Measurements from ENCODE around the gene NUP85. TPM values are rescaled to one million over a fixed set of nuclear protein-coding genes. Genes with fewer than 3 reads are reported as not detected.

NUP85 gene
- total RNA-seq, 1 donor from 2014 or later, result 38.1 TPM

DNA sequence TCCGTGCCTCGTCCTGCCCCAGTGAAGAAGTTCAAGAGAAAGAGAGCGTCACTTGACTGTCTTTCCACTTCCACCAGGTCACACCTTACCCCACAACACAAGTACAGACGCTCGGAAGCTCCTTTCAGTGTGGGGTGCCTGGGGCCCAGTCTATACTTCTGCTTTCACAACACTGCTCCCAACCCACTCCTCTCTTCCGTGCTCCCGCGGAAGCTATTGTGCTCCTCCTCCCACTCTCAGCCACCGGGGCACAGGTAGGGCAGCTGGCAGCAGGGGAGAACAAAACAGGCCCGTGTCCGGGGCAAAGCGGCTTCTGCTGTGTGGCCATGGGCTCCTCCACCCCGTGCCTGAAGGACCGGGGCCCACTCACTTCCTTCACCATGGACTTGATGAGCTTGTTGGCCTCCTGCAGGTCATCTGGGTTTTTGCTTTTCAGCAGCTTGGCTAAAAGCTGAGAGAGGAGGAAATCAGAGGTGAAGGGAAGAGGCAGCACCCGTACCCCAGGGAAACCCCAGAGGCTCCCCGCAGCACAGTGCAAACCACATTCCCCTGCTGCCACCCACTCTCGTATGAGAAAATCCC is 37.1 kb downstream of the NUP85 start:
- no peaks in the 10 kb centered on the region for H3K9me3 ChIP-seq
- DNase-seq (ENCODE audit: low spot score in 2 of 2), result no peak
- H3K27ac ChIP-seq, result no peak overlapping the region
- intact Hi-C loops (cut with DNase I), result no loop called here
- no peaks in the 10 kb centered on the region for H3K4me1 ChIP-seq
- H3K27me3 ChIP-seq, result no peaks in the 10 kb centered on the region
- H3K4me3 ChIP-seq, result no peak overlapping the region
- TF ChIP-seq, protein P1, sequence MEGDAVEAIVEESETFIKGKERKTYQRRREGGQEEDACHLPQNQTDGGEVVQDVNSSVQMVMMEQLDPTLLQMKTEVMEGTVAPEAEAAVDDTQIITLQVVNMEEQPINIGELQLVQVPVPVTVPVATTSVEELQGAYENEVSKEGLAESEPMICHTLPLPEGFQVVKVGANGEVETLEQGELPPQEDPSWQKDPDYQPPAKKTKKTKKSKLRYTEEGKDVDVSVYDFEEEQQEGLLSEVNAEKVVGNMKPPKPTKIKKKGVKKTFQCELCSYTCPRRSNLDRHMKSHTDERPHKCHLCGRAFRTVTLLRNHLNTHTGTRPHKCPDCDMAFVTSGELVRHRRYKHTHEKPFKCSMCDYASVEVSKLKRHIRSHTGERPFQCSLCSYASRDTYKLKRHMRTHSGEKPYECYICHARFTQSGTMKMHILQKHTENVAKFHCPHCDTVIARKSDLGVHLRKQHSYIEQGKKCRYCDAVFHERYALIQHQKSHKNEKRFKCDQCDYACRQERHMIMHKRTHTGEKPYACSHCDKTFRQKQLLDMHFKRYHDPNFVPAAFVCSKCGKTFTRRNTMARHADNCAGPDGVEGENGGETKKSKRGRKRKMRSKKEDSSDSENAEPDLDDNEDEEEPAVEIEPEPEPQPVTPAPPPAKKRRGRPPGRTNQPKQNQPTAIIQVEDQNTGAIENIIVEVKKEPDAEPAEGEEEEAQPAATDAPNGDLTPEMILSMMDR (IDR thresholded peaks at IDR 0.05), result no peak
- H3K36me3 ChIP-seq, result peaks cover 83 to 93% of the 10 kb centered on the region in 2 donors

DNA sequence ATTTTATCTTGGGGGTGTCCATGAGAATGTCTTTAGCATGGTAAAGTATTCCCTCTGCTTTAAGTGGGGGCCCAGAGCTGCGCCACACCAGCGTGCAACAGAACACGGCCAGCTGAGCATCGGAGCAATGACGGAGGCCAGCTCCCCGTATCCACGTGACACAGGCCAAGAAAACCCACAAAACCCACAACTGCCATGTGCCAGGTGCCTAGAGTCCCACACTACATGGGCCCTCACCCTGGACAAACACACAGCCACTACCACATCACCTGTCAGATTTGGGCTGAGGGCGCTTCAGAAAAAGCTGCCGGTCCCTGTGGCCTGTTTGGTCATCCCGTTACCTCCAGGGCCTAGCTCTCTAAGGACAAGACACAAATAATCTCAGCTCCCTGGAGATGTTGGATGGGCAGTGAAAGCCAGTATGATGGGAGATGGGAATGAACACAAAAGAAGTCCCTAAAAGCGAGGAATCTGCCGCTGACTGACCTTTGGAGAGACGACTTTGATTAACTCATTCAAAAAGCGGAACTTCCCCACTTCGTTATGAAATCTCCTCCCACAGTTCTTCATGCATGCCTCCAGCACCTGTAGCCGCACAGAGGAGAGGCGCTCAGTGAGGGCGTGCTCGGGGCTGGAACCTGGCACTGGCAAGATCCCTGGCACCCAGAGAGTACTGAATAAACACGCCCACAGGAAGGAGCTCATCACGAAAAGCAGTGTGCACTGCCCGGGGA is 38.8 kb downstream of the NUP85 start:
- no peak overlapping the region for H3K27ac ChIP-seq
- intact Hi-C loops (cut with DNase I), result no loop called here

DNA sequence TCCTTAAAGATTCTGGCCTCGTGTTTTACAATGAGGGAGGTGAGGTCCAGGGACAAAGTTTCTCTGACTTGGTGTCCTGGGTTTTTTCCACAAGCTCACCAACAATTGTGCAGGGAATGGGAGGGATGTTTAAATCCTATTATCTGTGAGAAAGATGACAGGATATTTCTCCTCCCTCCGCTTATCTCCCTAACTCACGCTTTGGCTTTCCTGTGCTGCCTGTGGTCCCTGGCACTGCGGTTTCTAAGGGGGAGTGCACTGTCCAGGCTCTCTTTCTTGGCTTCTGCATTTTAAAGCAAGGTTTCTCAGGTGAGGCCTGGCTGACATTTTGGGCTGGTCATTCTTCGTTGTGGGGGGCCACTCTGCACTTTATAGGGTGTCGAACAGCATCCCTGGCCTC is 39.5 kb downstream of the NUP85 start:
- no peak overlapping the region for H3K27ac ChIP-seq
- peaks cover 64 to 68% of the 10 kb centered on the region in 2 donors for H3K36me3 ChIP-seq

More for the DNA sequence above, 38.8 kb downstream of the NUP85 start:
- H3K9me3 ChIP-seq, result no peaks in the 10 kb centered on the region
- no peaks in the 10 kb centered on the region for H3K27me3 ChIP-seq
- H3K4me1 ChIP-seq, result peaks cover 0 to 1% of the 10 kb centered on the region in 2 donors
- DNase-seq (ENCODE audit: low spot score in 2 of 2), result no peak
- H3K4me3 ChIP-seq, result no peak overlapping the region
- peaks cover 70 to 75% of the 10 kb centered on the region in 2 donors for H3K36me3 ChIP-seq
- TF ChIP-seq, protein P1 (IDR thresholded peaks at IDR 0.05), result no peak

DNA sequence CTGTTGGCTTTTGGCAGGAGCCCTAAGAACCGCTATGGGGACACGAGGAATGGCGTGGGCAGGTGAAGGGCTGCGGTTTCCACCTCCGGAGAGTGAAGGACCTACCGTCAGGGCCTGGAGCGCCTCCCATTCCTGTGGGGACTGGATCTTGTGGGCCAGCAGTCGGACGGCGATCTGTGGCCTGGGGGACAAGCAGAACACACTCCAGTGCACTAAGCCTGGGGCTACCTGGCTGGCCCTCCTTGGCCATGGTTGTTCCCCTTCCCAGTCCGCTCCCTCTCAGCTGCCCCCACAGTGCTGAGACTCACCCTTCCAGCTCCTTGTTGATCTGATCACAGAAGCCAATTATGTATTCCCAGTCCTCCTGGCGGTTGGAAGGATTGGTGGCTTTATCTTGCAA is 40.9 kb downstream of the NUP85 start:
- no peak overlapping the region for H3K27ac ChIP-seq
- H3K36me3 ChIP-seq, result peaks cover 50 to 54% of the 10 kb centered on the region in 2 donors
- H3K4me3 ChIP-seq, result no peak overlapping the region
- no peaks in the 10 kb centered on the region for H3K27me3 ChIP-seq
- H3K4me1 ChIP-seq, result peaks cover 0 to 13% of the 10 kb centered on the region in 2 donors
- no peaks in the 10 kb centered on the region for H3K9me3 ChIP-seq
- TF ChIP-seq, protein P1 (IDR thresholded peaks at IDR 0.05), result no peak
- no peak for DNase-seq (ENCODE audit: low spot score in 2 of 2)
- intact Hi-C loops (cut with DNase I), result no loop called here

More for the DNA sequence above, 39.5 kb downstream of the NUP85 start:
- Histone ChIP-seq H3K4me3 (no peak overlapping the region), H3K9me3 (no peaks in the 10 kb centered on the region), H3K4me1 (peaks cover 0 to 8% of the 10 kb centered on the region in 2 donors), H3K27me3 (no peaks in the 10 kb centered on the region)
- intact Hi-C loops (cut with DNase I), result no loop called here
- DNase-seq (ENCODE audit: low spot score in 2 of 2), result no peak
- TF ChIP-seq, protein P1 (IDR thresholded peaks at IDR 0.05), result no peak

DNA sequence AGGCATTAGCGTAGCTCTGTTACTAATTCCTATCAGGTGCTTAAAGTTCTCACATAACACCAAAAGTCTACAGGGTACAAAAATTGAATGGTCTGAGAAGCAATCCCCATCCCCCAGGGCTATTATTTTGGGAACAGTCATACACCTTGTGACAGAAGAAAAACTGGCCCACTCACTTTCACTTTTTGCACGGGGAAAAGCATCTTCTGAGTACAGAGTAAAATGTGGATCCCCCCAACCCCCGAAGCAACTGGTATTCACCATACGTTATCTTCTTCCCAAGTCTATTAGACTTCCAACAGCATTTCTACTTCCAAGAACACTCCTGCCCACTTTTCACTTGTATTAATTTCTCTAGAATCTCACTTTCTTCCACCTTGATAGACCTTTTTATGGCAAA is 44.1 kb downstream of the NUP85 start:
- intact Hi-C loops (cut with DNase I), result no loop called here
- Histone ChIP-seq H3K4me3 (peak overlapping the region in 1 of 2 donors; percentile 45), H3K9me3 (no peaks in the 10 kb centered on the region), H3K27me3 (no peaks in the 10 kb centered on the region), H3K36me3 (peaks cover 20 to 23% of the 10 kb centered on the region in 2 donors), H3K27ac (peak overlapping the region; percentile 64 to 81), H3K4me1 (peaks cover 0 to 13% of the 10 kb centered on the region in 2 donors)
- no peak for DNase-seq (ENCODE audit: low spot score in 2 of 2)
- TF ChIP-seq, protein P1 (IDR thresholded peaks at IDR 0.05), result no peak
